Measurements from ENCODE around the gene GABARAPL1.
"Not testable (repeated sequence)": the region's sequence is repeated elsewhere in the genome, so short reads cannot be mapped to it uniquely, and the experiment has no call there.

The GABARAPL1 gene

DNA sequence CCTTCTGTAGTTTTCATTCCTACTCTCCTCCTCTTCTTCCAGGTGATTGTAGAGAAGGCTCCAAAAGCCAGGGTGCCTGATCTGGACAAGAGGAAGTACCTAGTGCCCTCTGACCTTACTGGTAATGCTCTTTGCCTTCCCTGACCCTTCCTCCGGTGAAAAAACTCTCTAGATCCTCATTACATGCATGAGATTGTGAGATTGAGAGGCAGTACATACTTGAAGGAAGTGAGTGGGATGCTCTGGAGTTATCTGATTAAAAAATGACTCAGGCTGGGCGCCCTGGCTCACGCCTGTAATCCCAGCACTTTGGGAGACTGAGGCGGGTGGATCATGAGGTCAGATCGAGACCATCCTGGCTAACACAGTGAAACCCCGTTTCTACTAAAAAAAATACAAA is 5.3 kb downstream of the GABARAPL1 start:
- Histone ChIP-seq H3K27ac (ENCODE audit: low read length) (no peak overlapping the region), H3K4me3 (ENCODE audit: low read depth in 1 of 2, low read length in 2 of 2) (no peak overlapping the region), H3K36me3 (ENCODE audit: control insufficient read depth in 1 of 2, insufficient read depth in 2 of 2, low read length in 2 of 2) (peaks cover 32 to 58% of the 10 kb centered on the region in 2 donors)

DNA sequence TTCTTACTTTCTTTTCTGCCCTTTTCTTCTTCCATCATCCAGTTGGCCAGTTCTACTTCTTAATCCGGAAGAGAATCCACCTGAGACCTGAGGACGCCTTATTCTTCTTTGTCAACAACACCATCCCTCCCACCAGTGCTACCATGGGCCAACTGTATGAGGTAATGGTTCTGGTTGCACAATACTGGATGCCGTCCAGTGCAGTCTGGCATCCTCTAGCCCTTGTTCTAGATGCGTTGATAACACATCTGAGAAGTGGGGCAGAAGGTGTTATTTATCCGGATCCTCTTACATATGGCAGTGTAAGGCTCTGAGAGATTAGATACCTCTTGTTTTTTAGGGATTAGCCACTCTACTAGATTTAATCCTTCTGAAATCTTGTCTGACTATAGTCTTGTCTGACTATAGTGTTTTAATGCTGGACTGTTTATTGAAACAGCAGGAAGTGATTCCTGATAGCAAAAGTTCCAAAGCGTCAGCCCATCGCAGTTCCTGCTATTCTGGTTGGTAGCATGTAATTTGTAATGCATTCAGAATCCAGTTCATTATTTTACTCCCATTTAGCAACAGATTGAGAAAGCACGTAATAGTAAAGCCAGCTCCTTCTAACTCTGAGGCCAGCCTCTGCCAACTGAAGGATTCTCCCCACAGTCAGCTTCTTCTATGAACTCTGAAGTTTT is 7.9 kb downstream of the GABARAPL1 start:
- Histone ChIP-seq H3K27me3 (ENCODE audit: low read depth, low read length) (no peaks in the 10 kb centered on the region), H3K9me3 (ENCODE audit: control insufficient read depth in 1 of 2, low read length in 2 of 2) (no peaks in the 10 kb centered on the region), H3K36me3 (ENCODE audit: control insufficient read depth in 1 of 2, insufficient read depth in 2 of 2, low read length in 2 of 2) (peaks cover 43 to 59% of the 10 kb centered on the region in 2 donors), H3K27ac (ENCODE audit: low read length) (peak overlapping the region; percentile 34), H3K4me3 (ENCODE audit: low read depth in 1 of 2, low read length in 2 of 2) (no peak overlapping the region), H3K4me1 (ENCODE audit: control insufficient read depth in 1 of 2, insufficient read depth in 2 of 2, low read length in 2 of 2) (peaks cover 0 to 10% of the 10 kb centered on the region in 2 donors)

More for the DNA sequence above, 5.3 kb downstream of the GABARAPL1 start:
- H3K9me3 ChIP-seq (ENCODE audit: control insufficient read depth in 1 of 2, low read length in 2 of 2) = no peaks in the 10 kb centered on the region
- no peaks in the 10 kb centered on the region for H3K27me3 ChIP-seq (ENCODE audit: low read depth, low read length)
- peaks cover 10 to 18% of the 10 kb centered on the region in 2 donors for H3K4me1 ChIP-seq (ENCODE audit: control insufficient read depth in 1 of 2, insufficient read depth in 2 of 2, low read length in 2 of 2)

- Histone ChIP-seq H3K4me1 (ENCODE audit: control insufficient read depth in 1 of 2, insufficient read depth in 2 of 2, low read length in 2 of 2) (peaks cover 0 to 10% of the 10 kb centered on the region in 2 donors), H3K36me3 (ENCODE audit: control insufficient read depth in 1 of 2, insufficient read depth in 2 of 2, low read length in 2 of 2) (peaks cover 43 to 59% of the 10 kb centered on the region in 2 donors), H3K27me3 (ENCODE audit: low read depth, low read length) (no peaks in the 10 kb centered on the region), H3K4me3 (ENCODE audit: low read depth in 1 of 2, low read length in 2 of 2) (no peak overlapping the region), H3K27ac (ENCODE audit: low read length) (no peak overlapping the region), H3K9me3 (ENCODE audit: control insufficient read depth in 1 of 2, low read length in 2 of 2) (no peaks in the 10 kb centered on the region)
These were observed 9.2 kb downstream of the GABARAPL1 start for GRCh38 chr12:10221846-10222245.

- Histone ChIP-seq H3K36me3 (ENCODE audit: control insufficient read depth in 1 of 2, insufficient read depth in 2 of 2, low read length in 2 of 2) (peaks cover 43 to 54% of the 10 kb centered on the region in 2 donors), H3K9me3 (ENCODE audit: control insufficient read depth in 1 of 2, low read length in 2 of 2) (no peaks in the 10 kb centered on the region), H3K27ac (ENCODE audit: low read length) (no peak overlapping the region), H3K27me3 (ENCODE audit: low read depth, low read length) (no peaks in the 10 kb centered on the region), H3K4me3 (ENCODE audit: low read depth in 1 of 2, low read length in 2 of 2) (no peak overlapping the region), H3K4me1 (ENCODE audit: control insufficient read depth in 1 of 2, insufficient read depth in 2 of 2, low read length in 2 of 2) (peaks cover 0 to 5% of the 10 kb centered on the region in 2 donors)
These were observed 10.5 kb downstream of the GABARAPL1 start for GRCh38 chr12:10223208-10223607.

DNA sequence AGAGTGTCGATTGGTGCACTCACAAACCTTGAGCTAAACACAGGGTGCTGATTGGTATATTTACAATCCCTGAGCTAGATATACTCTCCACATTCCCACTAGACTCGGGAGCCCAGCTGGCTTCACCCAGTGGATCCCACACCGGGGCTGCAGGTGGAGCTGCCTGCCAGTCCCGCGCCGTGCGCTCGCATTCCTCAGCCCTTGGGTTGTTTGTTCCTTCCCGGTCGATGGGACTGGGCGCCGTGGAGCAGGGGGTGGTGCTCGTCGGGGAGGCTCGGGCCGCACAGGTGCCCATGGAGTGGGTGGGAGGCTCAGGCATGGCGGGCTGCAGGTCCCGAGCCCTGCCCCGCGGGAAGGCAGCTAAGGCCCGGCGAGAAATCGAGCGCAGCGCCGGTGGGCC is 12.7 kb downstream of the GABARAPL1 start:
- H3K36me3 ChIP-seq (ENCODE audit: control insufficient read depth in 1 of 2, insufficient read depth in 2 of 2, low read length in 2 of 2) = peaks cover 35 to 40% of the 10 kb centered on the region in 2 donors
- not testable (repeated sequence) for H3K27me3 ChIP-seq (ENCODE audit: low read depth, low read length); H3K9me3 ChIP-seq (ENCODE audit: control insufficient read depth in 1 of 2, low read length in 2 of 2); H3K4me3 ChIP-seq (ENCODE audit: low read depth in 1 of 2, low read length in 2 of 2); H3K27ac ChIP-seq (ENCODE audit: low read length); H3K4me1 ChIP-seq (ENCODE audit: control insufficient read depth in 1 of 2, insufficient read depth in 2 of 2, low read length in 2 of 2)

- Histone ChIP-seq H3K4me3 (ENCODE audit: low read depth in 1 of 2, low read length in 2 of 2) (no peak overlapping the region), H3K27ac (ENCODE audit: low read length) (no peak overlapping the region), H3K27me3 (ENCODE audit: low read depth, low read length) (no peaks in the 10 kb centered on the region)
These were observed 13.4 kb downstream of the GABARAPL1 start for GRCh38 chr12:10226086-10226485.

DNA sequence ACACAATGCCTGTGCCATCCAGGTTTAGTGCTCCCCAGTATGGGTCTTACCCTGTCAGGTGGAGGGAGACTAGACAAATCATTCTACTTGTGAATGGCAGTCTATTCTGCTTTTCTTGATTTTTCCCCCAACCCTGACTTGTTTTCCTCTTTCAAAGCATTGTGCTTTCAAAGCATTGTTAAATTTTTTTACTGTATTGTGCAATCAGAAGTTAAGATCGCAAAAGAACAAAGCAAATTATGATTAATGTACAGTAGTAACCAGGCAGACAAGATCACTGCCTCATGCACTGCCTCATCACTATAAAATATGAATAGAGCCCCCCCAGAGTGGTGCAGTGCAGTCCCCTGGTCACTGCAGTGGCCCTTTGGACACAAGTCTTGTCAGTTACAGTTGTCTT is 14.1 kb downstream of the GABARAPL1 start:
- no peaks in the 10 kb centered on the region for H3K9me3 ChIP-seq (ENCODE audit: control insufficient read depth in 1 of 2, low read length in 2 of 2)
- no peaks in the 10 kb centered on the region for H3K27me3 ChIP-seq (ENCODE audit: low read depth, low read length)
- H3K4me3 ChIP-seq (ENCODE audit: low read depth in 1 of 2, low read length in 2 of 2) = no peak overlapping the region
- H3K27ac ChIP-seq (ENCODE audit: low read length) = no peak overlapping the region
- H3K4me1 ChIP-seq (ENCODE audit: control insufficient read depth in 1 of 2, insufficient read depth in 2 of 2, low read length in 2 of 2) = peaks cover 0 to 5% of the 10 kb centered on the region in 2 donors
- H3K36me3 ChIP-seq (ENCODE audit: control insufficient read depth in 1 of 2, insufficient read depth in 2 of 2, low read length in 2 of 2) = peaks cover 25 to 27% of the 10 kb centered on the region in 2 donors

More at GRCh38 chr12:10226086-10226485, 13.4 kb downstream of the GABARAPL1 start:
- H3K9me3 ChIP-seq (ENCODE audit: control insufficient read depth in 1 of 2, low read length in 2 of 2) = no peaks in the 10 kb centered on the region
- peaks cover 0 to 5% of the 10 kb centered on the region in 2 donors for H3K4me1 ChIP-seq (ENCODE audit: control insufficient read depth in 1 of 2, insufficient read depth in 2 of 2, low read length in 2 of 2)
- H3K36me3 ChIP-seq (ENCODE audit: control insufficient read depth in 1 of 2, insufficient read depth in 2 of 2, low read length in 2 of 2) = peaks cover 29 to 33% of the 10 kb centered on the region in 2 donors

DNA sequence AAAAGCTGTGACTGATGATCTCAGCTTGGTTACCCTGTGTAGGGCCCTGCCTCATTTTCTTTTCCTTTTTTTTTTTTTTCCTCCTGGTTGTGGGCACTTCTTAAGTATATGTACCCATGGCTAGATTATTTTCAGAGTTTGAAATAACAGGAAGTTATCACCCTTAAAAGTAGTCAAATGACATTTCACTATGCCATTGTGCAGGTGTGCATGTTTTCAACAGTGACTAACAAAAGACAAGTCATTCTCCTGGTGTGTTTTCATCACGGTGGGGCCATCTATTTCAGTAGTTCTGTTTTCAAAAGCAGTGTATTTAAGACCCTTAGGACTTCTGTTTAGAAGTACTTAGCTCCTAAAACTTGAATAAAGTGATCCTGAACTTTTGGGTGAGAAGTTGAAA is 15.0 kb downstream of the GABARAPL1 start:
- Histone ChIP-seq H3K9me3 (ENCODE audit: control insufficient read depth in 1 of 2, low read length in 2 of 2) (no peaks in the 10 kb centered on the region), H3K4me3 (ENCODE audit: low read depth in 1 of 2, low read length in 2 of 2) (no peak overlapping the region), H3K4me1 (ENCODE audit: control insufficient read depth in 1 of 2, insufficient read depth in 2 of 2, low read length in 2 of 2) (peaks cover 0 to 5% of the 10 kb centered on the region in 2 donors), H3K27ac (ENCODE audit: low read length) (no peak overlapping the region), H3K27me3 (ENCODE audit: low read depth, low read length) (no peaks in the 10 kb centered on the region), H3K36me3 (ENCODE audit: control insufficient read depth in 1 of 2, insufficient read depth in 2 of 2, low read length in 2 of 2) (peaks cover 15 to 17% of the 10 kb centered on the region in 2 donors)

DNA sequence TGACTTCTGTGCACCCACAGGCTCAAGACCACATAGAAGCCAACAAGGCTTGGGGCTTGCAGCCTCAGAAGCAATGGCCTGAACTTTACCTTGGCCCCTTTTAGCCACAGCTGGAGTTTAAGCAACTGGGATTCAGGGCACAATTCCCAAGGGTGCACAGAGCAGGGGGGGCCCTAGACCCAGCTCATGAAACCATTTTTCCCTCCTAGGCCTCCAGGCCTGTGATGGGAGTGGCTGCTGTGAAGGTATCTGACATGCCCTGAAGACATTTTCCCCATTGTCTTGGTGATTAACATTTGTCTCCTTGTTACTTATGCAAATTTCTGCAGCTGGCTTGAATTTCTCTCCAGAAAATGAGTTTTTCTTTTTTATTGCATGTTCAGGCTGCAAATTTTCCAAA is 21.9 kb downstream of the GABARAPL1 start:
- Histone ChIP-seq H3K4me3 (ENCODE audit: low read depth in 1 of 2, low read length in 2 of 2) (no peak overlapping the region), H3K27ac (ENCODE audit: low read length) (no peak overlapping the region), H3K4me1 (ENCODE audit: control insufficient read depth in 1 of 2, insufficient read depth in 2 of 2, low read length in 2 of 2) (no peaks in the 10 kb centered on the region), H3K36me3 (ENCODE audit: control insufficient read depth in 1 of 2, insufficient read depth in 2 of 2, low read length in 2 of 2) (no peaks in the 10 kb centered on the region), H3K9me3 (ENCODE audit: control insufficient read depth in 1 of 2, low read length in 2 of 2) (no peaks in the 10 kb centered on the region), H3K27me3 (ENCODE audit: low read depth, low read length) (no peaks in the 10 kb centered on the region)

DNA sequence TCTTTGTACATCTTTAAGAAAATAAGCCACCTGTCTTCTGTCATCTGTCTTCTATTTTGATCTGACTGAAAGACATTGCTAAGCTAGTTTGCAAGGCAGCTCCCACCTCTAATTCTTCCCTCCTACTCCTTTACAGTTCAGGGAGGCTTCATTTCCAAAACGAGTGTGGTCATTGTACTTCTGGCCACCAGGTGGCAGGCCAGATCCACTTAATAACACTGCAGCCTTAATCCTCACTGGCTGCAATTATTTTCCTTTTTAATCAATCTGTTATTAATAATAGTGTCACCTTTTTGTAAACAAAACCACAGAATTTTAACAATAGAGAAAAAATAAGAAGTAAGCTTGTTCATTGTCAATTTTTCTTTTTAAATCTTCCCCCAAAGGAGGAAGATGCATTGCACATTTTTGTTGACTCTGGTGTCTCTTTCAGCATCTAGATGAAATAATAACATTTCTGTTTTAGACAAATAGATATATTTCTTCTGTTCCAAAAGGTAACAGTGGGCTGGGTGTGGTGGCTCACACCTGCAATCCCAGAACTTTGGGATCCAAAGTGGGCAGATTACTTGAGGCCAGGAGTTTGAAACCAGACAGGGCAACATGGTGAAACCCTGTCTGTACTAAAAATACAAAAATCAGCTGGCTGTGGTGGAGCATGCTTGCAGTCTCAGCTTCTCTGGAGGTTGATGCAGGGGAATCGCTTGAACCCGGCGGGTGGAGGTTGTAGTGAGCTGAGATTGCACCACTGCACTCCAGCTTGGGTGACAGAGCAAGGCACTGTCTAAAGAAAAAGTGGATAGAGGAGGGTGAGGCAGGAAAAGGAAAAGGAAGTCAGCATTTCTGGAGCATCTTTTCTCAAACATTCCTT is 23.3 kb downstream of the GABARAPL1 start:
- Histone ChIP-seq H3K4me3 (ENCODE audit: low read depth in 1 of 2, low read length in 2 of 2) (no peak overlapping the region), H3K9me3 (ENCODE audit: control insufficient read depth in 1 of 2, low read length in 2 of 2) (no peaks in the 10 kb centered on the region), H3K36me3 (ENCODE audit: control insufficient read depth in 1 of 2, insufficient read depth in 2 of 2, low read length in 2 of 2) (no peaks in the 10 kb centered on the region), H3K27me3 (ENCODE audit: low read depth, low read length) (no peaks in the 10 kb centered on the region), H3K27ac (ENCODE audit: low read length) (no peak overlapping the region), H3K4me1 (ENCODE audit: control insufficient read depth in 1 of 2, insufficient read depth in 2 of 2, low read length in 2 of 2) (no peaks in the 10 kb centered on the region)

DNA sequence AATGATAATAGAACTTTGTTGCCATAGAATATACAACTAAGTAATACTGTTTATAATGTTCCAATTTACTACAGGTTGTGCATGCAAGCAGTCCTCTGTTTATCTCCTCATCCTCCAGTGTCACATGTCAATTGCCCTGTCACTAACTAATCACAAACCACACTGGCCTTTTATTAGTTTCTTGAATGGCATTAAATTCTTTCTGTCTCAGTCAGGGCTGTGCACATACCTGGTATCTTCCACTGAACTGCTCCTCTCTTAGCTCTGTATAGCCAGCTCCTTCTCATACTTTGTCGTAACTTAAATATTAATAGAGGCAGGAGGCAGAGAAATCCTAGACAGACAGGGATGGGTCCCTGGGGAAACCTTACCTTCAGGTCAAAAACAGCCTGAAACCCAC is 24.0 kb downstream of the GABARAPL1 start:
- H3K4me1 ChIP-seq (ENCODE audit: control insufficient read depth in 1 of 2, insufficient read depth in 2 of 2, low read length in 2 of 2) = no peaks in the 10 kb centered on the region
- H3K36me3 ChIP-seq (ENCODE audit: control insufficient read depth in 1 of 2, insufficient read depth in 2 of 2, low read length in 2 of 2) = no peaks in the 10 kb centered on the region
- H3K27ac ChIP-seq (ENCODE audit: low read length) = no peak overlapping the region
- H3K27me3 ChIP-seq (ENCODE audit: low read depth, low read length) = no peaks in the 10 kb centered on the region
- H3K9me3 ChIP-seq (ENCODE audit: control insufficient read depth in 1 of 2, low read length in 2 of 2) = no peaks in the 10 kb centered on the region
- H3K4me3 ChIP-seq (ENCODE audit: low read depth in 1 of 2, low read length in 2 of 2) = no peak overlapping the region

Measured in muscle layer of duodenum (tissue), 2 donors.